GM19438 (cell line): ENCODE results near the gene LRRN3.

Source experiments
- ATAC-seq: cut with Tn5 transposase; IDR thresholded peaks from one replicate; pipeline ENCODE4 v1.9.1; 2021; ENCODE audit warnings: low read depth; ENCODE audit not compliant: unreplicated experiment

The LRRN3 gene

DNA sequence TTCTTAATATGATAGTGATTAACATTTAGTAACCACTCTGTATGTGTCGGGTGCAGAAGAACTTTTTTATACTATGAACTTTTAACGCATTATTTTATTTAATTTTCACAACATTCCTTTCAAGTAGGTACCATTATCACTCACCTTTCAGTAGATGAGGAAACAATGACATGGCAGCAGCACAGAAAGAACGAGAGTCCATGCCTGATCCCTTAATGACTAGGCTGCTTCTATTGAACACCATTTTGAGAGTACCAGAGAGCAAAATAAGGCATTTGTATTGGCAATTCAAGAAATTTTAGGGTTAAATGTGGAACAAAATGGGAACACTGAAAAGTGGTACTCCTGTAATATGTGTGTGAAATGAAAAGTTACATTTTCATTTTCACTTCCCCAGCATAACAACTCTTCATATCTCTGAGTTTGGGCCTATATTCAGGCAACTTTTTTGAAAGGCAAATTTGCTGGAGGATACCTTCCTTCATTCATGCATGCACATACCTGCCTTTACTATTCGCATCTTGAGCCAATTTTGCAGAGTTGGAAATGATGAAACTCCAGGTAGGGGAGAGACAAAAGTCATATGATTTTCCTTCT is 12.8 kb downstream of the LRRN3 start:
- ATAC-seq, result peak; percentile 62

DNA sequence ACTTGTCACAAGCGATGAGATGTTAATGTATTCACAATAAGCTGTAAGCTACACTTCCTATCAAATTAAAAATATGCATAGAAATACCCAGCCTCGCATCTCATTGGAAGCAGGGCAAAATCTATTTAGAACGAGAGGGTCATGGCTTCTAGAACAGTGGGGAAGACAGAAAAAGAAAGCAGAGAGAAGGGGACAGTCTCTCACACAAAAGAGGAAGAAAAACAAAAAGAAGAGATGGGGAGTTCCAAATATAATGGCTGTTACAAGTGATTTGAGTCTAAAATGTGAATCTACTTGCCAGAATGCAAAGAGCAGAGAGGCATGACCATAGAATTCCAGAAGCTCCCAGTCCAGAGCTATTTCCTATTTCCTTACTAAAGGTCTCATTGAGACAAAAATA is 13.8 kb downstream of the LRRN3 start:
- no peak for ATAC-seq

DNA sequence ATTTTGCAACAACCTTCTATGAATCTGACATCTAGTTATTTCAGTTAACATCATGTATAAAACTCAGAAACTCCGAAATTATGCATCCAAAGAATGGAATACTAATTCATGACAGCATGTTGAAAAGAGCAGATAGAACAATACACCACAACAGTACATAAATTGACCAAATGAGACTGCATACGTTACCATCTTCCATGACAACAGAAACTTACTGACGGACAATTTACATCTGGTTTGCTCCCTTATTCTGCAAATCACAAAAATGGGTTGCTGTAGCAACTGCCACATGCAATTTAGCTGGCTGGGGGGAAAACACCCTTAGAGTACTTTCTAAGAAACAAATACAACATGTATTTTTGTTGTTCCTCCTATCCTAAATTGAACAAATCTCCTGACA is 14.3 kb downstream of the LRRN3 start:
- no peak for ATAC-seq

DNA sequence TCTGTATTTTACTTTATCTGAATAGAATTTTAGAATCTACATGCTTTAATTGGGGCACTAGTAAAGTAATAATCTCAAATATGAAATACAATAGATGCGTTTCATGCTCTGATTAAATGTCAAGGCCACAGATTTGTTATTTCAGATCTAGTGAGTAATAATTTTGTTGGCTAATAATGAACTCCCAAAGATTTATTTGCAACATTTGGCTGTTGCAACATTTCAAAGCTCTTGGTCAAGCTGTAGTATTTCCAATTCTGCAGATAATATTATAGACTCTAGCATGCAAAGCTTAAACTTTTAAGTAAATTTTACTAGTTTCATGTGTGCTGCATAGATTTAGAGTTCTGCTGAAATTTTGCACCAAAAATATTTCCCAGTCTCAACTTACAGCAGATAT is 16.7 kb downstream of the LRRN3 start:
- ATAC-seq, result no peak

DNA sequence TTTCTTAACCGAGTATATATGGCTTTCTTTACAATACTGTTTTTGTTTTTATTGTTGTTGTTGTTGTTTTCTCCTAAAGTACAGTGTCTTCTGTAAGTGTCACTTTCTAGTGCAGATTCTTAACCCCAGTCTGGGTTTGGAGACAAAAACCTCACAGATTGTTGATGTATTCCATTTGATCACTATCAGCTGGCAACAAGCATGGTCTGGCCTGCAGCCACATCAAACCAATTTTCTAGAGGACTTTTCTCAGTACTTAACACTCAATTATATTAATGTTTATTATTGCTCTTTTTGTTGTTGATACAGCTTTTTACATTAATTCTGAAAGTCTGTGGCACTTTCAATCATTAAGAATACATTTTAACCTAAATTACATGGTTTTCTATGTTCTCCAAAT is 17.1 kb downstream of the LRRN3 start:
- ATAC-seq, result no peak

DNA sequence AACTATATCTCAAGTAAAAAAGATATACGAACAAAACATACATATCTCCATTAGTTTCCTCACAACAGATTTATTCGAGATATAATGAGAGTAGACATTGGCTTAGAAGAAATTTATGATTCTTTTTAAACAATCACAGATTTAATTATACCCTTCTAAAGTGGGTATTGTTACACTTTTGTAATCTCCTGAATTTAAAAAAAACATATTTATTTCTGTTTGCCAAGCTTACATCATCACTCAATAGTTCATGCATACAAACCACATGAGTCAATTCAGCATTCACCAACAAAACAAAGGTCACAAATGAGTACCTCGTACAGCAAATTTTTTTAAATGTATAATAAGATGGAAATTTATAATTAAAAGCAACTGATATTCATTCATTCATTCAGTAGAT is 17.6 kb downstream of the LRRN3 start:
- ATAC-seq, result no peak

GRCh38 chr7:111112439-111112838 is 21.5 kb downstream of the LRRN3 start:
- no peak for ATAC-seq

DNA sequence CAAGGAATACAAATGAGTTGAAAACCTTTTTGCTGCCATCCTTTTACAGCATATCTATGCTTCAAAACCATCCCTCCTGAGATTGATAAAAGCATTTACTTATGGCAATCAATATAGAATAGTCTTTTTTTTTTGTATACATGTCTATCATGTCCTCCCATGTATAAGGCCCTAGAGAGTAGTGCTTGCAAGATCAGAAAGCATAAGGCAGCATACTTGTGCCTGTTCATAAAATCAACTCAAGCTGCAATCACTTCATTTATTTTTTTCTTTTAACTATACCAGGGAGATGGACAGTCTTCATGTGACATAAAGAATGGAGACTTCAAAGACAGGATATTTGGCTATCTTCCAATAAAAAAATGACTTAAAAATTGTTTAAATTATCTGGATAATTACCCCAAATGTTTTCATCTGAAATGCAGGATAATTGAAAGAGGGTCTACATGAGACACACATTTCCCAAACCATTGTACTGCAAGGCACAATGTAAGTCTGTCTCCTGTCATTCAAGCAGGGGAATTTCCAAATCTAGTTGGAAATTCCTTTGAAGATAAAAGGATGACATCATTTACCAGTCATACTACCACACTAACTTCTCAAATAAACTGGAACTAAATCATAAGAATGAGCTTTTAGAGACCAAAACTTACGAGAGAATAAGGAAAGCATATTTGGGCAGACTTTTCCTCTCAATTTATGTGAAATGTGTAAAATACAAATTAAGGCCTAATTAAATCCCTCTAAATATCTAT is 22.5 kb downstream of the LRRN3 start:
- ATAC-seq, result no peak

DNA sequence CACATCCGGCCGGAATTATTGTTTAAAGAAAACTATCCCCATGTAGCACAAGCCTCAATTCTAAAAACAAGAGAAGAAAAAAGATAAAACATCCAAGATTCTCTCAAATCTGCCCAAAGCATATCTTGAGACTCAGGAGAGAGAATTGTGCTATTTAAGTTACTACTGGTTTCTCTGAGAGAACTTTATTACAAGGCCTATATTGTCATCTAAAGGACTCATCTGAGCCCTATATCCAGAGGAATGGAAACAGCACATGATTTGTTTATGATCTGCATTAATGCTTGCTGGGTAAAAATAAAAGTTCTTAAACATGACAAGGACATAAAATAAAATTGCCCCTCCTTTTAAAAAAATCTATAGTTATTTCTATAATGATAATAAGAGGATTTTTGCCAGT is 25.0 kb downstream of the LRRN3 start:
- no peak for ATAC-seq

DNA sequence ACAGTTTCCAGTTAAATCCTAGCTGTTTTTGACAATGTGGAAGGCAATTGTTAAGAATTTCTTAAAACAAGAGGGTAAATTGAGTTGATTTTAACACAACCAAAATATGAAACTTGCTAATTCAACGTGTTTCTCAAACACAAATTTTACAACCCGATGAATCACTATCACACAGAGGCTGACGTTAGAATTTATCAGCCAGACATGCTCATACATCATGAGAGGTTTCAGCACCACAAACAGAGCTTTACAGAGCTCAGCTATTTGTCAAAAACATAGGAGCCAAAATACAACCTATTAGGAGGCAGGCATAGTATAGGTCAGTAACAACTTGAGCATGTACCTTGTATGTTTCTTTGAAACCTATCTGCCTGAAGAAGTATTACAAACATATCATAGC is 36.1 kb downstream of the LRRN3 start:
- no peak for ATAC-seq

GRCh38 chr7:111129435-111129834 is 38.5 kb downstream of the LRRN3 start:
- no peak for ATAC-seq

- no peak for ATAC-seq
Observed at GRCh38 chr7:111132833-111133232, 41.9 kb downstream of the LRRN3 start.

DNA sequence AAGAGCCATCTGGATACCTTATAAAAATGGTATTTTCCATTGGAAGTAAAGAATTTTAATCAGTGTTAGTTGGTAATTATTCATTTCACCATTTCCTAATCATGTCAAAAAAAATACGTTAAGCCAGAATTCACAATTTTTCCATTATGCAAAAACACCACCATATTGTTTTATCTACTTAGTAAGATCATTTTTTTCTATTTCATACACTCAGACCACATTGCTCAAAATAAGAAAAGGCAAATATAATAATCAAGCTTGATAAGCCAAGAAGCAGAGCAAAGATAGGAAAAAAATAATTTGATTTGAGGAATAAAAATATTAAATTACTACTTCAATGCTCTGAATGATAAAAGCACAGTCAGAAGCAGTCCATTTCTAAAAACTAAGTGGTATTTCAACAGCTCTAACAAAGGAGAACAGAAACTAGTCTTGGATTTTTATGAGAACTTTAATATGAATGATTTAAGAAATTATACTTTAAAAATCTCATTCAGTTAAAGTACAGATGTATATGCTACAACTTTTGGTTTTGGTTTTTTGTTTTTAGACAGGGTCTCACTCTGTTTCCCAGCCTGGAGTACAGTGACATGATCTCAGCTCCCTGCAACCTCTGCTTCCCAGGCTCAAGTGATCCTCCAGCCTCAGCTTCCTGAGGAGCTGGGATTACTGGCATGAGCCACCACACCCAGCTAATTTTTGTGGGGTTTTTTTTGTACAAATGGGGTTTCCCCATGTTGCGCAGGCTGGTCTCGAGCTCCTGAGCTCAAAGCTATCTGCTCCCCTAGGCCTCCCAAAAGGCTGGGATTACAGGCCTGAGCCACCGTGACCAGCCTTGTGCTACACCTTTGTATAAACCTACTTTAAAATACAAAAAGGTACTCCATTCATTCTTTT is 46.6 kb downstream of the LRRN3 start:
- ATAC-seq, result peak; percentile 77

DNA sequence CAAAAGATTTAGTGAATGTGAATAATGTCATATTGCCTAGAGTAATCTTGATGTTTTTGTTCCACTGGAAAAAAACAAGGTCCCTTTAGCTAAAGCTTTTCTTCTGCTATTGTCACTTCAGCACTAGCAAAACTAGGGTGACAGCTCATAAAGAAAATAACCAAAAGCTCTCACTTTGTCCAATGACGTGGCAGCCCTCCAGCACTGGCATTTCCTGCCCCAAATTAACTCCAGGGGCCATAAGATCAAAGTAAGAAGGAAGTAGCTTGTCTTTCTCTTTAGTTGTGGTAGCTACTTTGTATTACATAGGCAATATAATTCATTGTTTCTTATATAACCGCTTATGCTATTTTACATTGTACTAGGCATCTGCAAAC is 47.3 kb downstream of the LRRN3 start:
- peak; percentile 96 for ATAC-seq

- no peak for ATAC-seq
Observed at GRCh38 chr7:111138586-111138985, 47.7 kb downstream of the LRRN3 start.

DNA sequence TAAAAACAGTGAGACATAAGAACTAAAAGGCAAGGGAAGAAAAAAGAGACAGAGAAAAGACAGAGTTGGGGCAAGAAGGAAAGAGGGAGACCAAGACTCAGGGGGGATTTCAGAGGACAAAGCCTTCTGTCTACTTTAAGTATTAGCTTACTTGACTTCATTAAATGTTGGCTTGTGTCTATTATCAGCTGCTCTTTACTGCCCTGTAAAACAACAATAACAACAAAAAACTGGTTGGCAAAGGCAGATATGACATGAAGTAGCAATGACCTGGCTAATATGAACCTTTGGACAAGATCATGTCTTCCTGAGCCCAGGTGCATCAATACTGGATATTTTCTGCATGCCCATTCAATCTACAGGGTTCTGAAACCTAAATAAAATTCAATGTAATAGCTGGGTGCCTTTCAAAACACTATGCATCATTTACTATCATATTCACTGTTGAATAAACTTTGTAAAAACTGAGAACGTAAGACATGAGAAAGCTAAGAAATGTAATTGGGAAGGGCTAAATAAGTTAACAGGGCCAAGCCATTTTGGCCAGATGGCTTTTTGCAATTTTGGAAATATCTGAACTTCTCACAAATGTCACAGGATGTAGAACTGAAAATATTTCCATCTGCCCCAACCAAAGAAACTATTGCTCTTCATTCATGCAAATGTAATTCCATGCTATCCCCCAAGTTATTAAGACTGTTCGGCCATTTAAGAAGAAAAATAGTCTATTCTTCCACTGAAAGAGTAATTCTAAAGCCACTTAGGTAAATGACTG is 49.4 kb downstream of the LRRN3 start:
- no peak for ATAC-seq

DNA sequence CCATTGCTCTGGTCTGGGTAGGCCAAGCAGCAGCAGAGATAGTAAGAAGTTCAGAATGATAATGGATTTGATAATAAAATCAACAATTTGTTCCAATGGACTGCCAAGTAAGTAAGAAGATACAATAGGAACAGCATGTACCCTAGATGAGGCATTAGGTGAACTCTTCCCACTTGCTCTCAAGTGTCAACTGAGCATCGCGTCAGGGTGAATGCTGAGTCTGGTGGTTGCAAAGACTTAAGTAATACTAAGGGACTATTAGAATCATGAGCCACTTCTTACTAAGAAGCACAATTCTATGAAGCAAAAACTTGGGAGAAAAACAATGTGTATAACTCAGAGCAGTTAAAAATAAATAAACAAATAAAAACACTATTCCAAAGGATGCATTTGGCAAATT is 54.5 kb downstream of the LRRN3 start:
- no peak for ATAC-seq

DNA sequence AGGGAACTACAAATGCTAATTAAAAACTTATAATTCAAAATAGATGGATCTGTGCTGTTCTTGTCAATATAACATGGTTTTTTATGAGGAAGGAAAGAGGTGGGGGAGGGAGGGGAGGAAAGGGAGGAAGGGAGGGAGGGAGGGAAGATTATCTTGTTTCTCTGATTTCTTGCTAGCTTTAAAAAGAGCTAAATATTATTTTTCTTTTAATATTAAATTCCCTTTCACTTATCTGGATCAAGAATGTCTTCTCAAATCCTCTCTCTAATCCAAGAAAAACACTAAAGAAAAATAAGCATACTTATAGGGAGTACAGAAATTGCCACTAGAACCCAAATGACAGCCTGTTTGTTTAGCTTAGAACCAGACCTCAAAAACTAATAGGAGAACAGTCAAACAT is 55.2 kb downstream of the LRRN3 start:
- no peak for ATAC-seq

GRCh38 chr7:111147708-111148533 is 57.0 kb downstream of the LRRN3 start:
- ATAC-seq, result no peak

GRCh38 chr7:111150709-111151108 is 59.8 kb downstream of the LRRN3 start:
- ATAC-seq, result no peak
